Muscle of back (tissue), 11 donors: ENCODE measurements around the gene ARF1. TPM values are rescaled to one million over a fixed set of nuclear protein-coding genes. Genes with fewer than 3 reads are reported as not detected.
A peak's percentile ranks its signal among the peaks of the same experiment; 100 is the strongest.

ENCODE experiments used
- DNase-seq, 3 donors: peaks; one replicate each; pipeline versions ENCODE4 v3.0.0 to v3.0.0-alpha.2; 2013
- polyA plus RNA-seq, 10 donors: library from polyadenylated mRNA; unstranded; fragments of 120-200 nt; gene quantifications; one replicate each; pipeline ENCODE4 v1.2.1, GENCODE V29; 2013; ENCODE audit not compliant: insufficient read length in 10 of 10

The ARF1 gene
- polyA plus RNA-seq, 10 donors: 217 to 314 (median 245) TPM

DNA sequence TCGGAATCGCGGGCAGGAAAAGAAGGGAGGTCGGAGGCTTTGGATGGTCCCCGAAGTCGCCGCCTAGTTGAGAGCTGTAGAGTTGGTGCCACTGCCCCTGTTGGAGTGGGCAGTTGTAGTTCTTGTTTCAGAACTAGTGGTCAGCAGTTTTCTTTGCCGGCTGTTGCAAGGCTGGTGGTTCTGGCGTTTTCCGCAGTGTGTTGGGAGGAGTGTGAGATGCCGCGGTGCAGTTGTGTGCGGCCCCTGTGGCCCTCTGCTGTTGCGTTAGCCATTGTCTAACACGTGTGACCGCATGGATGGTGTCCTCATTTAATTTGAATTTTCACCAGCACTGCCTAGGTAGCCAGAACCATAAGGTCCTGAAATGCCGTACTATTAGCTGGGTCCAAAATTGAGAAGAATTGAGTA is 1.4 kb downstream of the ARF1 start:
- DNase-seq: peak in 1 of 3 donors; percentile 58

DNA sequence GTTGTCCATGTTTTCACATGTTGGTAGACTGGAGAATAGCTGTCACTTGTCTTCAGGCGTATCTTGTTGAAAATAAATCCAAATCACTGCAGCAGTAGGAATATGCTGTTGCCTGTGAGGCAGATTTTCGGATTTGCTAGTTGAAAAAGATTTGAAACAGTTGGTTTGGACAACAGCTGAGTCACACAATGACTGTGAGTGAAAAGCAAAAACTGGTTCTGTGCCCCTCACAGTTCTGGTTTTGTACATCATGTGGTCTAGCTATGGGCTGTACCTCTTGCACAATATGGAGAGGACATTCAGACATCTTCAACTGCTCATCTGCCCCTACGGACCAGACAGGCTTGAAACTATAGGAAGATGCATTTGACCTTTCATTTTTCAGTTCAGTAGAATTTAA is 1.8 kb downstream of the ARF1 start:
- no peak for DNase-seq

DNA sequence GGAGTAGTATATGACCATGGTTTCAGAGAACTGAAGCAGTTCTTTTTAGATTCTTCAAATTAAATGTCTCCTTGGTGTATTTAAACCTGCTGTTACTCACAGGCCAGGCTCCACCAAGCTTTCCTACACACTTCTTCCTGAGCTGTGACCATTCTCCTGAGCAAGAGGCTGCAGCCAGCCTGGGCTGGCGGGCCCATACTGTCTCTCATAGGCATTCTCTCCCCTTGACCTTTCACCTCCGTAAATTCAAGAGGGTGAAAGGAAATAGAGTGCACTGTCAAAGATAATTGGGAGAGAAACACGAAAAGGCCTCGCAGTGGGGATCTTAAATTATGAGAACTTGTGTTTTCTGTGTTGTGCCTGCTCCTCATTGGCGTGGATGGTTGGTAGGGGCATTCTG is 2.3 kb downstream of the ARF1 start:
- DNase-seq: no peak

DNA sequence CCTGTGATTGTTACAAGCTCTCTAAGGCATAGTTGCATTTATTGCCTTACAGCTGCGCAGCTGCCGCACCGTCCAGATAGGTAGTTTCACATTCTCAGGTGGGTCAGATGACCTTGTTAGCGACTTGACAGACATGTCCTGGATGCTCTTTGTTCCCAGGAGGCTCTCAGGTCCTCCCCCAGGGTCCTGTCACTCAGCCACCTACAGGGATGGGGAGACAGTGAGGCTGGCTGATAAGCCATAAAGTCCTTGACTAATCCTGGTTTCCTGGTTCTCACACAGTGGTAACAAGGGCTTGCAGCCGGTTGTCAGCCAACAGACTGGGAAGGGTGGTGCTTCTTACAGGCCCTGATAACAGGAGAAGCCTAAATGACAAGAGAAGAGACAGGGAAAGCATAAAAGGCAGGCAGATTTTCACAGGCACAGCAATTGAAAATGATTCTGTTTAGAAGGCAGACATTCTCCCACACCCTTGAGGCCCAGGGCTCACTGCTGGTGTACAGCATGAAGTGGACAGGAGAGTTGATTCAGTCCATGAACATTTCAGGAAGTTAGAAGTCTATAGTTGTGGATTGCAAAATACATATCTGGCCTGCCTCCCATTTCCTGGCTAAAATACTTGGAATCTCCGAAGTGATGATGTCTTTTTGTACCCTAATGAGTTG is 2.9 kb downstream of the ARF1 start:
- DNase-seq: no peak

DNA sequence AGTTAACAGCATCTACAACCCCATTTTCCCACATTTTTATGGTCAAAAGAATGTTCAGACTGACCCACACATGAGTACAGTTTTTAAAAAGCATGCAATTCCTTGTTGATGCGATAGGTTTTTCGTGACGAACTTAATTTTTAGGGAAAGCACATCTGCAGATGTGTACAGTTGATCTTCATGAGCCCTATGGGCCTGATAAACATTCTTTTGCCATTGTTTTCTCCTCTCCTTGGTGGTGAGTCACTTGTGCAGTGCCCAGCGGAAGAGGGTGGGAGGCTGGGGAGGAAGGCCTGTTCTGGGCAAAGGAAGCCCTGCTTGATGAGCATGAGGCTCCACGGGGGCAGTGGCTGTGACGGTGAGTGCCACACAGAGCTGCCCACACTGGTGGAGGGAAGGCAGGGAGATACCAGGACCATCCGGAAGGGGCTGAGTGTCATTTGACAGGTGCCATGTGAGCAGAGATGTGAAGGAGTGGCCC is 5.3 kb downstream of the ARF1 start:
- DNase-seq: no peak

DNA sequence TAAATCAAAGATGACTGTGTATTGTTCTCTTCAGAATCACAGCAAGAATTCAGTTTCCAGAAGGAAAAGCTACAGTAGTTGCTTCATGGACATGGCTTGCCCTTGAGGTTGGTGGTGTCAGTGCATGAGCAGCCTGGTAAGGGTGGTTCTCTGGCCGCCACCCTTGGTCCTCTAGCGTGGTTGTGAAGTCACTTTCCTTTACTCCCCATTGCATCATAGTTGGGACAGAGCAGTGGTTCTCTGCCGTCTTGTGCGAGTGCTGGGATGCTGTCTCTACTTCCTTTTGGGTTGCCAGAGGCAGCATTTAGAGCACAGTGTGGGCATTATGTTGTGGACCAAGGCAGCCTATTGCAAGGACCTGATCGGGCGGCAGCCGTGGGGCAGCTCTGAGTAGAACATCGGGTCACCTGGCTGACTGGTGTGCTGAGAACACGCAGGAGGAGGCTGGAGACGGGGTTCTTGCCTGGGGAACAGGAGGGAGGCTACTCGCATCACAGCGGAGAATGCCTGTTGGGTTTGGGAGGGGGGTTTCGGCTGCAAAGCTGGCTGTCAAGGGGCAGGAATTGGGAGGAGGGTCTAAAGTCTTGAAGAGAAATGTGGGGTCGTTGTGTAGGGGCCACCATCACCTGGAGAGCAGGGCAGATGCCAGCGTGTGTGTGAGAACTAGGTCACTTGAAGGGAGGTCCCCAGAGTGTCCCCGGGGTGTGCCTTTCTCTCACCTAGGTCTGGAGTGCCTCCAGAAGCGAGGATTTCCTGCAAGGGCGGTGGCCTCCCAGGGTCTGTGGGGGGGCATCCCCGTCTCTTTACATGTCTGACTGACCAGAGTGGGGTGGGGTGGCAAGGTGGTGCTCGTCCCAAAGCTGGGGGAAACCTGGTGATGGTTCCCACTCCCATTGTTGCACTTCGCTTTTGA is 6.3 kb downstream of the ARF1 start:
- no peak for DNase-seq

DNA sequence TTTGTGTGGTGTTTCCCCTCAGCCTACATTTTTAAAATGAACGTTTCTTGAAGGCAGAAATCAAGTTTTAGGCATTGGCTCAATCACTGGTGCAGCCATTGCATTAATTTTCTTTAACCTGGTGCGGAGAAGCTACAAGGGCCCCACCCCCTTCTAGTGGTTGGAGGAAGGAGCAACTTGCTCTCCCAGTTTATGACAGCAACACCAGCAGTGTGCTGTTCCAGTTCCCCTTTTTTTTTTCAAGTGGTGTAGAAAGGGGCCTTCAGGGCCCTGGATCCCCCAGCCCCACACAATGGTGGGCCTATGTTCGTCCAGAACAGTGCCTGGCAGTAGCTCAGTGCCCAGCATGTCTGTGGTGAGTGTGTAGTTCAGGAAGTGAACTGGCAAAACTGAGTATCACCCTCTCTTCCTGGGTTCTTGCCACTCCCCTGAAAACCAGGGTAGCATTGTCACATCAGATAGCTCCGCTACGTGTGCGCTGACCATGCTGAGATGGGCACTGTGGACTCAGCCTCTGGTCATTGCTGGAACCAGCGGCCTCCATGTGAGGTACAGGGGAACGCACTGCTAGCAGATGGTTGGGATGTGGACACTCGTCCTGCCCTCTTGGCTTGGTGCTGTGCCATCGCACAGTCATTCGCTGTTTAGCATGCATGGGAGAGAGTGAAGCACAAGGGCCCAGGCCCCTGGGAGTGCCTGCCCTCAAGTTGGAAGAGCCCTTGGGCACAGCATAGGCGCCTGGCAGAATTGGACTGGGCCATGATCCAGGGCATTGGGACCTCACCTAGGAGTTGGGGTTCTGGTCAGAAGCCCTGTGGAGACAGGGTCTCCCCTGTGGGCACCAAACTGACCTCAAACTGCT is 7.2 kb downstream of the ARF1 start:
- DNase-seq: no peak

DNA sequence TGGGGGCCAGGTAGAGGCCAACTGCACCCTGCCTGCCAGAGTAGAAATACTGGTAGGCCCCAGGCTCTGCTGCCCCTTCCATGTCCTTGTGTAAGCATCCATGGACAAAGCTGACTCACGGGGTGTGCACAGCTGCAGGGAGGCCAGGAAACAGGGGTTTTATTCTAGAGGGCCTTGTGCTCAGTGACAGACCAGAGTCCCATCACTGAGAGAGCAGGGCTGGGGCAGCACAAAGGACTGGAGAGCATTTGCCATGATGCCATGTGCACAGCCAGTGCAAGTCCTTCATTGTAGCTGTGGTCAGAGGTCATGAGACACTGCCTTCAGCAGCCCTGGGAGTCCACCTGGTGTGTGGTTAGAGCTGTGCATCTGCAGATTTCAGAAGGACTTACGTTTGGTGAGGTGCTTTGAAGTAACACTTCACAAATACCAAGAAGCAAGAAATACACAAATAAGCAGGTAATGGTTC is 8.1 kb downstream of the ARF1 start:
- no peak for DNase-seq

DNA sequence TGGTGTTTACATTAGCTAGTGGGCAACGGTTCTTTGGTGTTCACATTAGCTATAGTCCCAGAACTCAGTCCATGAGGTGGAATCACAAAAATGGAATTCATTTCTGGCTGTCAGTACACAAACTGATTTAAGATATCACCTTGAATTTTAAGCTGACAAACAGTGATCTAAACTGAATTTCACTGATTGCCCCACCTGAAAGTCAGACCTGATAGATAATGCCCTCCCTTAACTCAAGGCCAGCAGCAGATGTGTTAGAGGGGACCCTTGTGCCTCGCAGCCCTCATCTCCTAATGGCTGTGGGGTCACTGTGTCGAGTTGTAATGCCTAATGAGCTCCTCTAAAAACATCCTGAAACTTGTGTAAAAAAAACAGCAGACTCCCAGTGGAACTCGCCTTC is 8.6 kb downstream of the ARF1 start:
- no peak for DNase-seq

DNA sequence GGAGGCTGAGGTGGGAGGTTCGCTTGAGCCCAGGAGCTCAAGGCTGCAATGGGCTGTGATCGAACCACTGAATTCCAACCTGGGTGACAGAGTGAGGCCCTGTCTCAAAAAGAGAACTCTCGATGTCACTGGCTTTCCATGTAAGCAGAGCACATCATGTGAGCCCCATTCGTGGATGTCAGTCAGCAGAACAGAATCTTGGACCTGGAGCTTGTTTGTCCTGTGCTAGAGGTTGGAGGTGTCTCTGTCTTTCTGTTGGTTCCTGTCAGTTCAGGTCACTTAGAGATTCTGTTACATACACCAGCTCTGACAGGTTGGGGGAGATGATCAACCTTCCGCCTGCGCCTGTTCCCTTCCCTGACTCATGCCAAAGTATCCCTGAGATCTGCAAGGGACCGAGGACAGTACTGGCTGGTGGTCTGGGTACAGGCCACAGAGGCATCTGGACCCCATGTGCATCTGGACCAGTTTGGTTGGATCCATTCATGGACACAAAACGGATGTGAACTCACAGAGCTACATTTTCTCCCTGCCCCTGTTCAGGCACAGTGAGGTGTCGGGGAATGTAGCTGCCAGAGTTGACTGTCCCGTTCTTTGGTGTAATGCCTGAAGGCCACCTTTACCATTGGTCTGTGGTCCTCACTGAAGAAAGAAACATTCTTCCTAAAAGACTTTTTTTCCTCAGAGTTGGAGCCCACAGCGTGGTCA is 10.0 kb downstream of the ARF1 start:
- no peak for DNase-seq

DNA sequence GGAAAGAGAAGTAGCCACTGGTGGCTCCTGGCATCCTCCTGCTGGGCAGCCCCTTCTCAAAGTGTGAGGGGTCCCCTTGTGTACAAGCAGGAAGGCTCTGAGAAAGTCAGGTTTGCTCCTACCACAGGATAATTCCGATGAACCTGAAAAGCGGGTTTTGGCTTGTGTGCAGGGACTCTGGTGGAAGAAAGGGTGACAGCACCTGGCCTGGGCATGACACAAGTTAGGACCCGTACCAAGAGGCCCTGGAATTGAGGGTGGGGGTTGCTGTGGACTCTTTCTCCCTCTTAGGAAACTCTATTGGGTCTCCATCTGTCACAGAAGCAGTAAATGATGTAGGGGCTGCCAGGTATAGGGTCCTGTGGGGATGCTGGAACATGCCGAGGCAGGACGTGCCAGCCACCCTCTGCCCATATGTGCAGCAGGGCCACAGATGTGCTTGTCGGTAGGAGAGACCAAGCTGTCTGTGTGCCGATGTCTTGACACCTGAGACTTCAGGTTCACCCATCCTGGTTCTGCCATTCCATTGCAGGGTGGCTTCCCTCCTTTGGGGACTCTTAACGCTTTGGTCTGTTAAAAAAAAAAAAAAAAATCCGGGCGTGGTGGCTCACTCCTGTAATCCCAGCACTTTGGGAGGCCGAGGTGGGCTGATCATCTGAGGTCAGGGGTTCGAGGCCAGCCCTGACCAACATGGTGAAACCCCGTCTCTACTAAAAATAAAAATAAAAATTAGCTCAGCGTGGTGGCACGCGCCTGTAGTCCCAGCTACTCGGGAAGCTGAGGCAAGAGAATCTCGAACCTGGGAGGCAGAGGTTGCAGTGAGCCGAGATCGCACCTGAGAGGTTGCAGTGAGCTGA is 10.8 kb downstream of the ARF1 start:
- DNase-seq: no peak

DNA sequence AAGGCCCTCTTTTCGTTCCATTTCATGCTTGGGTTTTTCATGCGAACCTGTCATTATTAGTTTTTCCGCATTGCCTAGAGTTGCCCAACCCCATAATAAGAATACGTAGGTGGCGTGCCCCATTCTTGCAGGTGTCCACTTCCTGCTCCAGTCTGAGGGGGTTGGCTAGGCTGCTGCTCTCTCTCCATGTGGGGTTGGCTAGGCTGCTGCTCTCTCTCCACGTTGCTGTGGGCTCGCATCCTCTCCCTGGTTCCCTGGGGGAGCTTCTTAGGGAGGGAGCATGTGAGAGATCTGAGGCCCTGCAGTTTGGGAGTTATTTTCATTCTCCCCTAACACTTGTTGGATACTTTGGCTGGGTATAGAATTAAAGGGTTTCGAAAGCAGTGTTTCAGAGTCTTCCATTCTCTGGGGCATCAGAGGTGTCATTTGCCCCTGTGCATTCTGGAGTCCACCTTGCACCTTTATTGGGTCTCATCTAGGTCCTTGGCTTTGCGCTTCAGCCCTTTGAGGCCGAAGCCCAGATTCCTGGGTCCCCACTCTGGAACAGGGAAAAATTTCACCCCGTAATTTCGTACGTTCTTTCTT is 12.0 kb downstream of the ARF1 start:
- DNase-seq: no peak

DNA sequence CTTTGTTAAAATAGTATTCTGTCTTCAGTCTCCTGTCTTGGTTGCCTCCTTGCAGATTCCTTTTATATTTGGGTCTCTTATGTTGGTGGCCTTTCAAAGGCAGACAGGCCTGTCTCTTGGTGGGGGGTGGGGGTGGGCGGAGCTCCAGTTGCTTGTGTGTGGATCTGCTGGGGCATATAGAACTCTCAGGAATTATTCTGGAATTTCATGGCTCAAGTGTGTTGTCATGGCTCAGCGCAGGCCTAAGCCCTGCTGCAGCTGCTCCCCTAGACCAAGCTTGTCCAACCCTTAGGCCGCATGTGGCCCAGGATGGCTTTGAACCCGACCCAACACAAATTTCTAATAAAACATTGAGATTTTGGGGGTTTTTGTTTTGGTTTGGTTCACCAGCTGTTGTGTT is 12.7 kb downstream of the ARF1 start:
- DNase-seq: no peak

DNA sequence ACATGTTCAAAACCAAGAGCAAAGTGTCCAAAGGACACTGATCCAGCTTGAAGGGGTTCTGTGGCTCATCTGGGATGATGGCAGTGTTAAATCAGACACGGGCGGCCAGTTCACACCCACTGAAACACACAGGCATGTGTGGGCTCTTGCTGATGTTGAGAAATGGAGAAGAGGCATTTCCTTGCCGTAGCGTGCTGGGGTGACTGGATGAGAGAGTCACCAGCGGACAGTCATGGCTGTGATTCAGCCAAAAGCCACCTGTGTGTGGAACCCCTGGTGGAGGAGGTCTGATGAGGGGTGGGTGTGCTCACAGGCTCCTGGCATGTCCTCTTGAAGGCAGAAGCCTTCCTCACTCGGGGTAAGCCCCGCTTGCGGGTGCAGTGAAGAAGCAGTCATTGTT is 13.4 kb downstream of the ARF1 start:
- DNase-seq: no peak

DNA sequence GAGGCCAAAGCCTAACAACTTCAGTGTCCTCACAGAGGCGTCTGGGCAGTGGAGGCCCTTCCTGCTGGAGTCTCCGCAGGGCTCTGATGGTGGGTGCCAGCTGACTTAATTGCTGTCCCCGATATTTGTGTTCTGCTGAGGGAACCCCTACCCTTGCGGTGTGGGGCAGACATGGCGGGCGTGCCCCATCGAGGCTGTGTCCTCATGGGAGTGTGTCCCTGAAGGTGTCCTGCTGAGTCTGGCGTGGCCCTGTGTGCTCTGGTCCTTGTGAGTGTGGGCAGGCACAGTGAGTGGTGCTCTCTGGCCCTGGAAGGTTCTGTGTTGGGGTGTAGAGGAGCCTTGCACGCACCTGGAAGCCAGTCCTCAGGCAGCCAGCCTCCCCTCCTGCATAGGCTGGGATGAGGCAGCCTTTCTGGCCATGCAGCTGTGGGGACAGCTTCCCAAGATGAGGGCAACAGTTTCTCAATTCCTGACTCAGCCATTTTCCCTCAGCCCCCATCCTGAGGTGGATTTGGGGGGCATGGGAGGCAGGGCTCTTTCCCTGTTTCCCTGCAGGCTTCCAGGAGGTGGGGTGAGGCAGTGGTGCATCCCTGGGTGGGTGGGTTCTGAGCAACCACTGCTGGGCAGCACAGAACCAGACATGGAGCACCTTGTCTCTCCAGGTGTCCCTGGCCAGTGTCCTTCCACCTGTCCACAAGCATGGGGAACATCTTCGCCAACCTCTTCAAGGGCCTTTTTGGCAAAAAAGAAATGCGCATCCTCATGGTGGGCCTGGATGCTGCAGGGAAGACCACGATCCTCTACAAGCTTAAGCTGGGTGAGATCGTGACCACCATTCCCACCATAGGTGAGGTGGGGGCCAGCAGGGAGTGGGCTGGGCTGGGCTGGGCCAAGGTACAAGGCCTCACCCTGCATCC is 14.2 kb downstream of the ARF1 start:
- no peak for DNase-seq

DNA sequence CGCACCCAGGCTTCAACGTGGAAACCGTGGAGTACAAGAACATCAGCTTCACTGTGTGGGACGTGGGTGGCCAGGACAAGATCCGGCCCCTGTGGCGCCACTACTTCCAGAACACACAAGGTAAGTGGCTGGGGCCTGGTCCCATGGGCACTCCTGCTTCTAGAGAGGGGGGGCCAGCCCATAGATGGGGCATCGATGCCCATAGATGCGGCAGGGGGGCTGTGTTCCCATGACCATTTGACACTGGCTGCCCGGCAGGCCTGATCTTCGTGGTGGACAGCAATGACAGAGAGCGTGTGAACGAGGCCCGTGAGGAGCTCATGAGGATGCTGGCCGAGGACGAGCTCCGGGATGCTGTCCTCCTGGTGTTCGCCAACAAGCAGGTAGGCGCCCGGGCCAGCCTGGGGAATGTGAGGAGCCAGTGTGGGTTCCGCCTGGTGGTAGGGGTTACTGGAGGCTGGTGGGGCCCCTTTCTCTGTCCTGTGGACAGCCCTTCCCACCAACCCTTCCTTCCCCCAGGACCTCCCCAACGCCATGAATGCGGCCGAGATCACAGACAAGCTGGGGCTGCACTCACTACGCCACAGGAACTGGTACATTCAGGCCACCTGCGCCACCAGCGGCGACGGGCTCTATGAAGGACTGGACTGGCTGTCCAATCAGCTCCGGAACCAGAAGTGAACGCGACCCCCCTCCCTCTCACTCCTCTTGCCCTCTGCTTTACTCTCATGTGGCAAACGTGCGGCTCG is 15.0 kb downstream of the ARF1 start:
- DNase-seq: no peak

DNA sequence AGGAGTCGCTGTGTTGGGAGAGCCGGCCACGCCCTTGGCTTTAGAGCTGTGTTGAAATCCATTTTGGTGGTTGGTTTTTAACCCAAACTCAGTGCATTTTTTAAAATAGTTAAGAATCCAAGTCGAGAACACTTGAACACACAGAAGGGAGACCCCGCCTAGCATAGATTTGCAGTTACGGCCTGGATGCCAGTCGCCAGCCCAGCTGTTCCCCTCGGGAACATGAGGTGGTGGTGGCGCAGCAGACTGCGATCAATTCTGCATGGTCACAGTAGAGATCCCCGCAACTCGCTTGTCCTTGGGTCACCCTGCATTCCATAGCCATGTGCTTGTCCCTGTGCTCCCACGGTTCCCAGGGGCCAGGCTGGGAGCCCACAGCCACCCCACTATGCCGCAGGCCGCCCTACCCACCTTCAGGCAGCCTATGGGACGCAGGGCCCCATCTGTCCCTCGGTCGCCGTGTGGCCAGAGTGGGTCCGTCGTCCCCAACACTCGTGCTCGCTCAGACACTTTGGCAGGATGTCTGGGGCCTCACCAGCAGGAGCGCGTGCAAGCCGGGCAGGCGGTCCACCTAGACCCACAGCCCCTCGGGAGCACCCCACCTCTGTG is 15.9 kb downstream of the ARF1 start:
- DNase-seq: no peak

DNA sequence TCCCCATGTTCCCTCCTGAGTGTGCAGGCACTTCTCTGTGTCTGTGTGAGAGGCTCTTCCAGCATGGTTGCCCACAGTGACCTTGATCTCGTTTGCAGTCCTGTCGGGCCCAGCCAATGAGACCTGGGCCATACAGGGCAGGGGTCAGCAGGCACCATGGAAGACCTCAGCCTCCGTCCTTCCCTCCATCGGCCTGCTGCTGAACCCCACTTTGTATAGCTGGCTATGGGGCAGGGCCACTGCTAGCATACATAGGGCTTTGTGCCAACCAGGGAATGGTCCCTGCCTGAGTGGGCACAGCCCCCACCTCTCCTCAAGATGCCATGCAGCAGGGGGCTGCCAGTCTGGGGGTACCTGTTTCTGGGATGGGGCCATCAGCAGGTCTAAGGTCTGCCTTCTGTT is 16.8 kb downstream of the ARF1 start:
- DNase-seq: no peak
